HepG2 (cell line): ENCODE results near the gene CCT3. TPM values are rescaled to one million over a fixed set of nuclear protein-coding genes. Genes with fewer than 3 reads are reported as not detected.

ENCODE experiments used
- ELF4 ChIP-seq: sonication (generic); formaldehyde crosslinking; IDR thresholded peaks from 2 replicates; pipeline ENCODE4 v1.5.0; 2020; ENCODE audit warnings: missing genetic modification reagents, mild to moderate bottlenecking, moderate library complexity, borderline replicate concordance
- HMG20B ChIP-seq: conservative IDR thresholded peaks from 2 replicates; pipeline ENCODE4 v1.6.1; 2016; ENCODE audit warnings: missing genetic modification reagents, missing compliant biosample characterization
- NFKB2 ChIP-seq: sonication (generic); formaldehyde crosslinking; IDR thresholded peaks from 2 replicates; pipeline ENCODE4 v1.4.0; 2020; ENCODE audit warnings: missing genetic modification reagents, borderline replicate concordance
- POLR2G ChIP-seq: fragments of 200-400 bp; formaldehyde crosslinking; IDR thresholded peaks from 2 replicates; pipeline ENCODE4 v1.6.1; 2018; ENCODE audit warnings: mild to moderate bottlenecking, low read depth, low read length, moderate library complexity
- RARA ChIP-seq: IDR thresholded peaks from 2 replicates; pipeline ENCODE4 v1.6.1; 2016; ENCODE audit warnings: missing genetic modification reagents, missing compliant biosample characterization
- SOX13 ChIP-seq, 3 experiments: fragments of 450-650 bp in 1 of 3; sonication (generic) in 1 of 3; formaldehyde crosslinking in 1 of 3; IDR thresholded peaks in 2 of 3; conservative IDR thresholded peaks in 1 of 3; 2 replicates each; pipeline versions ENCODE4 v1.5.0 to v1.6.1; 2016 to 2020; ENCODE audit warnings: antibody characterized with exemption in 1 of 3, mild to moderate bottlenecking in 1 of 3, missing compliant biosample characterization in 1 of 3, missing genetic modification reagents in 1 of 3, moderate library complexity in 1 of 3
- TFAP4 ChIP-seq: sonication (generic); IDR thresholded peaks from 2 replicates; pipeline ENCODE4 v1.6.1; 2016; ENCODE audit warnings: low read depth, borderline replicate concordance
- ZC3H13 ChIP-seq: sonication (generic); formaldehyde crosslinking; IDR thresholded peaks from 2 replicates; pipeline ENCODE4 v1.8.1; 2023; ENCODE audit warnings: mild to moderate bottlenecking, missing genetic modification reagents, moderate library complexity
- ZC3H4 ChIP-seq: sonication (generic); formaldehyde crosslinking; IDR thresholded peaks from 2 replicates; pipeline ENCODE4 v1.4.0; 2020; ENCODE audit warnings: missing genetic modification reagents, borderline replicate concordance
- ZFP62 ChIP-seq: sonication (generic); formaldehyde crosslinking; IDR thresholded peaks from 2 replicates; pipeline ENCODE4 v1.4.0; 2020; ENCODE audit warnings: missing genetic modification reagents
- ZFYVE20 ChIP-seq: sonication (generic); formaldehyde crosslinking; IDR thresholded peaks from 2 replicates; pipeline ENCODE4 v1.8.0; 2023; ENCODE audit warnings: low read depth, mild to moderate bottlenecking, moderate library complexity, missing genetic modification reagents, borderline replicate concordance
- ZNF143 ChIP-seq: sonication (generic); formaldehyde crosslinking; IDR thresholded peaks from 2 replicates; pipeline ENCODE4 v1.4.0; 2020; ENCODE audit warnings: missing genetic modification reagents
- ZNF180 ChIP-seq: sonication (generic); formaldehyde crosslinking; IDR thresholded peaks from 2 replicates; pipeline ENCODE4 v1.4.0; 2020; ENCODE audit warnings: low read depth, missing genetic modification reagents, borderline replicate concordance
- ZNF335 ChIP-seq: sonication (generic); formaldehyde crosslinking; IDR thresholded peaks from 2 replicates; pipeline ENCODE4 v1.4.0; 2020; ENCODE audit warnings: missing genetic modification reagents
- ZNF564 ChIP-seq: sonication (generic); formaldehyde crosslinking; IDR thresholded peaks from 2 replicates; pipeline ENCODE4 v1.8.1; 2023; ENCODE audit warnings: mild to moderate bottlenecking, missing genetic modification reagents
- ZNF746 ChIP-seq: sonication (generic); formaldehyde crosslinking; IDR thresholded peaks from 2 replicates; pipeline ENCODE4 v1.8.0; 2022; ENCODE audit warnings: mild to moderate bottlenecking, missing genetic modification reagents
- polyA plus RNA-seq, 8 experiments: library from polyadenylated mRNA; depleted of rRNA in 3 of 8; stranded (reverse) in 7 of 8; unstranded in 1 of 8; fragments of >200 nt; fragmentation: Illumina TruSeq in 4 of 8; extraction: Trizol in 4 of 8; gene quantifications; 2 replicates each; pipeline versions ENCODE4 v1.2.1 to v1.2.3, GENCODE V29; 2011 to 2016; ENCODE audit warnings: low read depth in 4 of 8, missing spikeins in 1 of 8, mixed read lengths in 1 of 8; ENCODE audit not compliant: insufficient read depth in 1 of 8
- total RNA-seq, 5 experiments: library from RNA; depleted of rRNA; stranded (reverse); fragments of >200 nt; fragmentation: Illumina TruSeq; extraction: Trizol; gene quantifications; 2 replicates each; pipeline ENCODE4 v1.2.3, GENCODE V29; 2016; ENCODE audit warnings: low read depth in 1 of 5
- TF ChIP-seq, protein P1 (sequence below): IDR thresholded peaks from 2 replicates; pipeline ENCODE4 v1.6.1; 2016; ENCODE audit warnings: mild to moderate bottlenecking
- TF ChIP-seq, protein P2 (sequence below): sonication (generic); formaldehyde crosslinking; IDR thresholded peaks from 2 replicates; pipeline ENCODE4 v1.8.0; 2022; ENCODE audit warnings: mild to moderate bottlenecking, missing genetic modification reagents, borderline replicate concordance
- TF ChIP-seq, protein P3 (sequence below): IDR thresholded peaks from 2 replicates; pipeline ENCODE4 v1.6.1; 2016; ENCODE audit warnings: missing genetic modification reagents, missing compliant biosample characterization
- TF ChIP-seq, protein P4 (sequence below): sonication (generic); formaldehyde crosslinking; IDR thresholded peaks from 2 replicates; pipeline ENCODE4 v1.5.0; 2020; ENCODE audit warnings: mild to moderate bottlenecking, missing genetic modification reagents
- TF ChIP-seq, protein P5 (sequence below): sonication (generic); formaldehyde crosslinking; IDR thresholded peaks from 2 replicates; pipeline ENCODE4 v1.5.0; 2020; ENCODE audit warnings: missing genetic modification reagents

CCT3 gene
- total and polyA plus RNA-seq, 2 of the 13 experiments (the other 11 are each of a cell fraction or from before 2014, with no cell fraction given) = 319 to 615 TPM

DNA sequence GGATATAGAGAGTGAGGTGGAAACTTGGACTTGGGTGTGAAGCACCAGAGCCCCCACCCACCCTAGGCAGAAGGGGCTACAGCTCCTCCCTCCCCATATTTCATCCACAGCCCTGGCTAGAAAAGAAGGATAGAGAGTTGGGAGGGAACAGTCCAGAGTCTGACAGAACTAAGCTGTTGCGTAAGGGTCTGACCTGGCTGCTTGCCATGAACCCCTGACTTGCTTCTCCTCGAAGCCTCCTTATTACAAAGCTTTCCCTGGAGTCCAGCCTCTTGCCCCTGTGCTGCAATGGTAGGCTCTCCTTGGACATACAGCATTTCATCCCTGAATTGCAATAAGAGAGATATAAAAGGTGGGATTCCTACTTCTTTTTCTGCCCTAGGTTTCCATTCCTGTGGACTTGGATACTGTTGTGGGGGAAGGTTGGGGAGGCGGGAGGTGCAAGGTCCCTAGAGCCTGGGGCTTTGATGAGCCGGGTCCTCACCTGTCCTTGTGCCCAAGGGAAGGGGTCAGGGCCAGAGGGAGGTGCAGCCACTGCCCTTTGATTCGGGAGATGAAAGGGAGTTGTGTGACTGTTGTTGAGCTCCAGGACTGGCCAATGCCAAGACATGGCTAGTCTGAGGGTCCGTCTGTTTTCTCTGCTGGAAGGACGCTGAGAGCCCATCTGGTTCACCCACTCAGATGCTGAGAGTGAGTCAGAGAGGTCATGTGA, 33.6 kb upstream of the CCT3 start (continued):
- peak; percentile 38; the same call in 1 of the 2 replicates for TF ChIP-seq HMG20B (CRISPR knock-in tag)
- TF ChIP-seq ZC3H4 (CRISPR knock-in tag) = peak; percentile 76; the same call in 1 of the 2 replicates
- TF ChIP-seq ZNF143 (CRISPR knock-in tag) = peak; percentile 41; the same call in 1 of the 2 replicates
- TF ChIP-seq, protein P1, sequence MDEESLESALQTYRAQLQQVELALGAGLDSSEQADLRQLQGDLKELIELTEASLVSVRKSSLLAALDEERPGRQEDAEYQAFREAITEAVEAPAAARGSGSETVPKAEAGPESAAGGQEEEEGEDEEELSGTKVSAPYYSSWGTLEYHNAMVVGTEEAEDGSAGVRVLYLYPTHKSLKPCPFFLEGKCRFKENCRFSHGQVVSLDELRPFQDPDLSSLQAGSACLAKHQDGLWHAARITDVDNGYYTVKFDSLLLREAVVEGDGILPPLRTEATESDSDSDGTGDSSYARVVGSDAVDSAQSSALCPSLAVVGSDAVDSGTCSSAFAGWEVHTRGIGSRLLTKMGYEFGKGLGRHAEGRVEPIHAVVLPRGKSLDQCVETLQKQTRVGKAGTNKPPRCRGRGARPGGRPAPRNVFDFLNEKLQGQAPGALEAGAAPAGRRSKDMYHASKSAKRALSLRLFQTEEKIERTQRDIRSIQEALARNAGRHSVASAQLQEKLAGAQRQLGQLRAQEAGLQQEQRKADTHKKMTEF (CRISPR knock-in tag) = peak; percentile 97
- no peak for TF ChIP-seq ZNF335 (CRISPR knock-in tag)
- TF ChIP-seq, protein P2, sequence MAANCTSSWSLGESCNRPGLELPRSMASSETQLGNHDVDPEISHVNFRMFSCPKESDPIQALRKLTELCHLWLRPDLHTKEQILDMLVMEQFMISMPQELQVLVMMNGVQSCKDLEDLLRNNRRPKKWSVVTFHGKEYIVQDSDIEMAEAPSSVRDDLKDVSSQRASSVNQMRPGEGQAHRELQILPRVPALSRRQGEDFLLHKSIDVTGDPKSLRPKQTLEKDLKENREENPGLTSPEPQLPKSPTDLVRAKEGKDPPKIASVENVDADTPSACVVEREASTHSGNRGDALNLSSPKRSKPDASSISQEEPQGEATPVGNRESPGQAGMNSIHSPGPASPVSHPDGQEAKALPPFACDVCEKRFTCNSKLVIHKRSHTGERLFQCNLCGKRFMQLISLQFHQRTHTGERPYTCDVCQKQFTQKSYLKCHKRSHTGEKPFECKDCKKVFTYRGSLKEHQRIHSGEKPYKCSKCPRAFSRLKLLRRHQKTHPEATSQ (CRISPR knock-in tag) = peak; percentile 70; the same call in 1 of the 2 replicates
- TF ChIP-seq ZFP62 = no peak
- peak; percentile 89; the same call in 1 of the 2 replicates for TF ChIP-seq NFKB2 (CRISPR knock-in tag)
- TF ChIP-seq, protein P3, sequence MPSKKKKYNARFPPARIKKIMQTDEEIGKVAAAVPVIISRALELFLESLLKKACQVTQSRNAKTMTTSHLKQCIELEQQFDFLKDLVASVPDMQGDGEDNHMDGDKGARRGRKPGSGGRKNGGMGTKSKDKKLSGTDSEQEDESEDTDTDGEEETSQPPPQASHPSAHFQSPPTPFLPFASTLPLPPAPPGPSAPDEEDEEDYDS (CRISPR knock-in tag) = 0 out of 2 replicates have a peak, but pooled peaks have one; percentile 60
- TF ChIP-seq SOX13 (IDR thresholded peaks at IDR 0.05) = peak; percentile 83
- peak in 1 of 2 experiments; percentile 91; a peak in 2 of 4 replicates for TF ChIP-seq SOX13 (CRISPR knock-in tag; conservative IDR thresholded peaks at IDR 0.05 in 1 of 2, IDR thresholded peaks at IDR 0.05 in 1 of 2)
- no peak for TF ChIP-seq ELF4
- TF ChIP-seq ZFYVE20 = no peak
- no peak; the same call in none of the 2 replicates for TF ChIP-seq POLR2G
- peak; percentile 51; the same call in 1 of the 2 replicates for TF ChIP-seq TFAP4
- peak; percentile 47; the same call in 1 of the 2 replicates for TF ChIP-seq ZC3H13 (CRISPR knock-in tag)
- peak; percentile 99 for TF ChIP-seq RARA (CRISPR knock-in tag)
- TF ChIP-seq, protein P4, sequence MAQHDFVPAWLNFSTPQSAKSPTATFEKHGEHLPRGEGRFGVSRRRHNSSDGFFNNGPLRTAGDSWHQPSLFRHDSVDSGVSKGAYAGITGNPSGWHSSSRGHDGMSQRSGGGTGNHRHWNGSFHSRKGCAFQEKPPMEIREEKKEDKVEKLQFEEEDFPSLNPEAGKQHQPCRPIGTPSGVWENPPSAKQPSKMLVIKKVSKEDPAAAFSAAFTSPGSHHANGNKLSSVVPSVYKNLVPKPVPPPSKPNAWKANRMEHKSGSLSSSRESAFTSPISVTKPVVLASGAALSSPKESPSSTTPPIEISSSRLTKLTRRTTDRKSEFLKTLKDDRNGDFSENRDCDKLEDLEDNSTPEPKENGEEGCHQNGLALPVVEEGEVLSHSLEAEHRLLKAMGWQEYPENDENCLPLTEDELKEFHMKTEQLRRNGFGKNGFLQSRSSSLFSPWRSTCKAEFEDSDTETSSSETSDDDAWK (CRISPR knock-in tag) = no peak
- TF ChIP-seq, protein P5, sequence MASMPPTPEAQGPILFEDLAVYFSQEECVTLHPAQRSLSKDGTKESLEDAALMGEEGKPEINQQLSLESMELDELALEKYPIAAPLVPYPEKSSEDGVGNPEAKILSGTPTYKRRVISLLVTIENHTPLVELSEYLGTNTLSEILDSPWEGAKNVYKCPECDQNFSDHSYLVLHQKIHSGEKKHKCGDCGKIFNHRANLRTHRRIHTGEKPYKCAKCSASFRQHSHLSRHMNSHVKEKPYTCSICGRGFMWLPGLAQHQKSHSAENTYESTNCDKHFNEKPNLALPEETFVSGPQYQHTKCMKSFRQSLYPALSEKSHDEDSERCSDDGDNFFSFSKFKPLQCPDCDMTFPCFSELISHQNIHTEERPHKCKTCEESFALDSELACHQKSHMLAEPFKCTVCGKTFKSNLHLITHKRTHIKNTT (CRISPR knock-in tag) = no peak
- TF ChIP-seq ZNF564 = peak; percentile 64; the same call in 1 of the 2 replicates
- TF ChIP-seq ZNF746 (CRISPR knock-in tag) = peak; percentile 98
- no peak for TF ChIP-seq ZNF180 (CRISPR knock-in tag)
